IPS-18a (cell line): Measurements from ENCODE around the gene LPA.

Experiments
- H3K27ac ChIP-seq: one replicate; pipeline ENCODE4 v1.5.1; 2013; ENCODE audit warnings: low read length
- H3K27me3 ChIP-seq: one replicate; pipeline ENCODE4 v1.6.1; 2013; ENCODE audit warnings: mild to moderate bottlenecking, low read length; ENCODE audit not compliant: control insufficient read depth, insufficient read depth
- H3K36me3 ChIP-seq: one replicate; pipeline ENCODE4 v1.6.1; 2013; ENCODE audit warnings: low read depth, low read length; ENCODE audit not compliant: control insufficient read depth
- H3K4me1 ChIP-seq: one replicate; pipeline ENCODE4 v1.6.1; 2013; ENCODE audit warnings: low read depth, low read length; ENCODE audit not compliant: control insufficient read depth
- H3K4me3 ChIP-seq: one replicate; pipeline ENCODE4 v1.5.1; 2013; ENCODE audit warnings: low read length
- H3K9ac ChIP-seq: one replicate; pipeline ENCODE4 v1.6.1; 2013; ENCODE audit warnings: mild to moderate bottlenecking, low read length, moderate library complexity
- H3K9me3 ChIP-seq: one replicate; pipeline ENCODE4 v1.6.1; 2013; ENCODE audit warnings: low read depth, low read length; ENCODE audit not compliant: control insufficient read depth

Gene LPA

DNA sequence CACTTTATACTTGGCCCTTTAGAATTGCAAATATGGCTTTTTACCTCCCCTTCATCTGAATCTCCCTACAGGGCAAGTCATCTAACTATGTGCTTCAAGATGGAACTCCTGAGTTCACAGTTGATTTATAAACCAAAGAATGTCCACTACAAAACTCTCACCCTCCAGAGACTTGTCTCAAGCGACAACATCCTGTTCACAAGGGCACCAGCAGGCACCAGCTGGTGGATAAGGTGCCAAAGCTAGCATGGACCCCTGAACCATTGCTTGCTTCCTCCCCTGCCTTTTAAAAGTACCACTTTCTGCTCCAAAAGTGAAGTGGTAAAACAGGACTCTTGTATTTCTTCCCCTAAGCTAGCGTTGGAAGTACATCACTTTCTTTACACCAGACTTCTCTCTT lies 154.5 kb downstream of the LPA start:
- Histone ChIP-seq H3K9ac (no peak overlapping the region), H3K27me3 (no peaks in the 10 kb centered on the region), H3K4me1 (no peaks in the 10 kb centered on the region), H3K36me3 (no peaks in the 10 kb centered on the region), H3K4me3 (no peak overlapping the region), H3K27ac (no peak overlapping the region), H3K9me3 (no peaks in the 10 kb centered on the region)

DNA sequence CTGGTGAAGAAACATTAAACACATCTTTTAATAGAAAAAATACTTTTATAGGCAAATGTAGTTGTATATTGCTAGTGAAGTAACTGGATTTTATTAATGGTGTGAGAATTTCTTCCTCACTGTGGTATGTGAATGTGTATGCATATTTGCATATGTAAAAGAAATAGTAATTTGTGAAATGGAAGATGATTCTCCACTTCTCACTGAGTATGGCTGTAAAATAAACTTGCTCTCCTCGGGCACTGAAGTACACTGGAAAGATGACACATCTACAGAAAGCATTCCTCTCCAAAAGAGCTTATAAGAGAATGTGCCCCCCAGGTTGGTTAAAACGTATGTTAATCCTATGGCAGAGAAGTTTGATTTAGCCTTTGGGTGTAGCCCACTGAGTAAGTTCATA lies 155.5 kb downstream of the LPA start:
- Histone ChIP-seq H3K36me3 (no peaks in the 10 kb centered on the region), H3K4me3 (no peak overlapping the region), H3K27me3 (no peaks in the 10 kb centered on the region), H3K9me3 (no peaks in the 10 kb centered on the region), H3K27ac (no peak overlapping the region), H3K9ac (no peak overlapping the region), H3K4me1 (no peaks in the 10 kb centered on the region)

DNA sequence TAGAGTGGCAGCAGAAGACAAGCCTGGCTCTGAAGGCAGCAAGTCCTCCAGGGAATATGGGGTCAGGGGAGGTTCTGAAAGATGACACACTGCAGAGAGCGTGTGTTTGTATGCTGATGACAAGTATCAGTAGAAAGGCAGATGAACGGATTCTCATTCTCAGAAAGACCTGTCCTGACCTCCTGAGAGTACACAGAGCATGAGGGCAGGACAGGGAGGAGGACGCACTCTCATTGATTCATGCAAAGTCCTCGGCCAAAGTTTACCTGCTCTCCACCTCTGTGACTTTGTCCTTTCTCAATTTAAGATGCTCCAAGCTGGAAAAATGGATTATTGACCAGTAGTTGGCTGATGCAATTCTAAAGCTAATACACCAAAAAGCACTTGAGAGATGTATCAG lies 156.7 kb downstream of the LPA start:
- Histone ChIP-seq H3K9ac (no peak overlapping the region), H3K4me1 (no peaks in the 10 kb centered on the region), H3K27me3 (no peaks in the 10 kb centered on the region), H3K36me3 (no peaks in the 10 kb centered on the region), H3K27ac (no peak overlapping the region), H3K4me3 (no peak overlapping the region), H3K9me3 (no peaks in the 10 kb centered on the region)

DNA sequence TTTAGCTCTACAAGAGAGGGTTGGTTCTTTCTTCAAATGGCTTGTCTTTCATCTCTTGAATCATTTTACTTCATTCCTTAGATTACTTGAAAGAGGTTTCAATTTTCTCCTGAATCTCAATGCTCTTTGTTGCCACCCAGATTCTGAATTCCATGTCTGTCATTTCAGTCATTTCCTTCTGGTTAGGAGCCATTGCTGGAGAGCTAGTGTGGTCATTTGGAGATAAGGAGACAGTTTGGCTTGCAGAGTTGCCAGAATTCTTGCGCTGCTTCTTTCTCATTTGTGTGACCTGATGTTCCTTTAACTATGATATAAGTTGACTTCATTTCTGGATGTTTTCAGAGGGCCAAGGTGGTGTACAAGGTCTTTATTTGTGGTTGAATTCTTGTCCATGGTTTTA lies 158.1 kb downstream of the LPA start:
- Histone ChIP-seq H3K27me3 (no peaks in the 10 kb centered on the region), H3K9ac (no peak overlapping the region), H3K36me3 (no peaks in the 10 kb centered on the region), H3K4me3 (no peak overlapping the region), H3K27ac (no peak overlapping the region), H3K4me1 (no peaks in the 10 kb centered on the region), H3K9me3 (no peaks in the 10 kb centered on the region)

DNA sequence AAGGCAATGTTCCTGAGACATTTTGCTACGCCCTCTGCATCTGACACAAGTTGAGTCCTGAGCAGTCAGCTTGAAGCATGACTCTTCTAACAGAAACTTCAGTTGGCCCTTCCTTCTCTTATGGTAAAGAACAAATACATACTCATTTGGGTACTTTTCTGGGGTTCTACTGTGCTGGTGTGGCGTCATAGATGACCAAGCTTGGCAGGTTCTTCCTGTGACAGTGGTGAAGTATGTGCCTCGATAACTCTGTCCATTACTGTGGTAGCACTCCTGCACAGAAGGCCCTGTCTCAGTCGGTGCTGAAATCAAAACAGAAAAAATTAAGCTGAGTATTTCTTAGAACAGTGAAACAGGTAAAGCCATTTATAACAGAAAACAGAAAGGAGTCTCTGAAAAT lies 163.4 kb downstream of the LPA start:
- H3K9me3 ChIP-seq: no peaks in the 10 kb centered on the region
- H3K4me1 ChIP-seq: no peaks in the 10 kb centered on the region
- H3K36me3 ChIP-seq: no peaks in the 10 kb centered on the region
- H3K27me3 ChIP-seq: no peaks in the 10 kb centered on the region
- no peak overlapping the region for H3K27ac ChIP-seq
- H3K9ac ChIP-seq: no peak overlapping the region
- no peak overlapping the region for H3K4me3 ChIP-seq

DNA sequence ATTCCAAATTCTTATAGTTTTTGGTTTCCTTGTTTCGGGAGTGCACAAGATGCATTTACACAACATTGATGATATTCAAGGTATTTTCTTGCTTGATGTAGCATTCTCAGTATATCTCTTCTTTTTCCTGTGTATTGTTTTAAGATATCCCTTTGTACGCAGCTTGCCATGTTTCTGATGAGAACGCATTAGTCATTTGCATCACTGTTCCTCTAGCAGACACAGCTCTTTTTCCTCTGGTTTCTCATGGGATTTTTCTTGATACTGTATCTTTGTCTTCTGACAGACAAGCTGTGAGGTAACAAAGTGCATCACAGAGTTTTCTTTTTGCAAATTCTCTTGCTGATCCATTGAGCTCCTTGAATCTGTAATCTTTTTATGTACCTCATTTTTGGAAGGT lies 169.5 kb downstream of the LPA start:
- H3K27ac ChIP-seq: no peak overlapping the region
- H3K27me3 ChIP-seq: no peaks in the 10 kb centered on the region
- H3K4me3 ChIP-seq: no peak overlapping the region
- no peaks in the 10 kb centered on the region for H3K36me3 ChIP-seq
- no peak overlapping the region for H3K9ac ChIP-seq
- no peaks in the 10 kb centered on the region for H3K9me3 ChIP-seq
- no peaks in the 10 kb centered on the region for H3K4me1 ChIP-seq

DNA sequence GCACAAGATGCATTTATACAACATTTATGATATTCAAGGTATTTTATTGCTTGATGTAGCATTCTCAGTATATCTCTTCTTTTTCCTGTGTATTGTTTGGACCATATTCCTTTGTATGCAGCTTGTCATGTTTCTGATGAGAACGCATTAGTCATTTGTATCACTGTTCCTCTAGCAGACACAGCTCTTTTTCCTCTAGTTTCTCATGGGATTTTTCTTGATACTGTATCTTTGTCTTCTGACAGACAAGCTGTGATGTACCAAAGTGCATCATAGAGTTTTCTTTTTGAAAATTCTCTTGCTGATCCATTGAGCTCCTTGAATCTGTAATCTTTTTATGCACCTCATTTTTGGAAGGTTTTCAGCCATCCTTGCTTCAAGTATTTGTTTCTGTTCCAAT lies 175.0 kb downstream of the LPA start:
- Histone ChIP-seq H3K9ac (no peak overlapping the region), H3K4me3 (no peak overlapping the region), H3K36me3 (no peaks in the 10 kb centered on the region), H3K27me3 (no peaks in the 10 kb centered on the region), H3K27ac (no peak overlapping the region), H3K4me1 (no peaks in the 10 kb centered on the region), H3K9me3 (no peaks in the 10 kb centered on the region)

DNA sequence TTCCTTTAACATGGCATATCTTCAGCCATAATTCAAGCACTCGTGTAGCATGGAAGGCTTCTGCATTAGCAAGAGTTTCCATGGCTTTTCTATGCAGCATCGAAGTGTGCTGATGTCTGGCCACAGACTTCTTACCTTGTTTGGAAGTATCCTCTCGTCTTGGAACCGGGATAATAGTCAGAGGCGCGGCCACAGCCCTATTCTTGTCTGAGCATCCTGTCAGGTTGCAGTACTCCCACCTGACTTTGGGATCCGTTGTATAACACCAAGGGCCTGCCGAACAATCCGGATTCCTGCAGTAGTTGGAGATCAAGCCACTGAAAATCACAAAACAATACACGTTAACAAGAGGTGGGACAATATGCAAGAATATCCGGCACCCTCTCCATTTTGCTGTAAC lies 177.0 kb downstream of the LPA start:
- Histone ChIP-seq H3K4me3 (no peak overlapping the region), H3K4me1 (no peaks in the 10 kb centered on the region), H3K9ac (no peak overlapping the region), H3K36me3 (no peaks in the 10 kb centered on the region), H3K27me3 (no peaks in the 10 kb centered on the region), H3K9me3 (no peaks in the 10 kb centered on the region), H3K27ac (no peak overlapping the region)
